HL-60 (cell line): Measurements from ENCODE around the gene PIK3R2.

Experiments used
- DNase-seq, 2 experiments: peaks; one replicate each; pipeline ENCODE4 v3.0.0-alpha.2; 2010 to 2020; ENCODE audit warnings: low read depth in 1 of 2, low spot score in 1 of 2
- H3K27ac ChIP-seq: fragments of 250-450 bp; sonication (Bioruptor Pico); replicated peaks from 2 replicates; pipeline ENCODE4 v1.5.1; 2020; ENCODE audit warnings: mild to moderate bottlenecking, moderate library complexity
- H3K27me3 ChIP-seq: fragments of 250-450 bp; sonication (Bioruptor Pico); 2 replicates; pipeline ENCODE4 v1.5.1; 2021; ENCODE audit warnings: mild to moderate bottlenecking, moderate library complexity; ENCODE audit not compliant: insufficient read depth, poor library complexity, severe bottlenecking
- H3K4me3 ChIP-seq: replicated peaks from 2 replicates; pipeline ENCODE4 v1.5.1; 2011; ENCODE audit warnings: mild to moderate bottlenecking, control low read depth, low read length; ENCODE audit not compliant: insufficient read depth
- GABPA ChIP-seq: IDR thresholded peaks from 2 replicates; pipeline ENCODE4 v1.6.1; 2012; ENCODE audit warnings: low read depth
- POLR2AphosphoS5 ChIP-seq: IDR thresholded peaks from 2 replicates; pipeline ENCODE4 v1.6.1; 2012; ENCODE audit warnings: low read depth
- SPI1 ChIP-seq: IDR thresholded peaks from 2 replicates; pipeline ENCODE4 v1.6.1; 2012; ENCODE audit warnings: low read depth, mild to moderate bottlenecking, borderline replicate concordance
- TF ChIP-seq, protein P1 (sequence below): IDR thresholded peaks from 2 replicates; pipeline ENCODE4 v1.6.1; 2012; ENCODE audit warnings: low read depth; ENCODE audit not compliant: insufficient replicate concordance
- TF ChIP-seq, protein P2 (sequence below): IDR thresholded peaks from one replicate; pipeline ENCODE4 v1.5.1; 2011; ENCODE audit warnings: low read length, control low read depth, inconsistent platforms; ENCODE audit not compliant: insufficient read depth

PIK3R2 gene

DNA sequence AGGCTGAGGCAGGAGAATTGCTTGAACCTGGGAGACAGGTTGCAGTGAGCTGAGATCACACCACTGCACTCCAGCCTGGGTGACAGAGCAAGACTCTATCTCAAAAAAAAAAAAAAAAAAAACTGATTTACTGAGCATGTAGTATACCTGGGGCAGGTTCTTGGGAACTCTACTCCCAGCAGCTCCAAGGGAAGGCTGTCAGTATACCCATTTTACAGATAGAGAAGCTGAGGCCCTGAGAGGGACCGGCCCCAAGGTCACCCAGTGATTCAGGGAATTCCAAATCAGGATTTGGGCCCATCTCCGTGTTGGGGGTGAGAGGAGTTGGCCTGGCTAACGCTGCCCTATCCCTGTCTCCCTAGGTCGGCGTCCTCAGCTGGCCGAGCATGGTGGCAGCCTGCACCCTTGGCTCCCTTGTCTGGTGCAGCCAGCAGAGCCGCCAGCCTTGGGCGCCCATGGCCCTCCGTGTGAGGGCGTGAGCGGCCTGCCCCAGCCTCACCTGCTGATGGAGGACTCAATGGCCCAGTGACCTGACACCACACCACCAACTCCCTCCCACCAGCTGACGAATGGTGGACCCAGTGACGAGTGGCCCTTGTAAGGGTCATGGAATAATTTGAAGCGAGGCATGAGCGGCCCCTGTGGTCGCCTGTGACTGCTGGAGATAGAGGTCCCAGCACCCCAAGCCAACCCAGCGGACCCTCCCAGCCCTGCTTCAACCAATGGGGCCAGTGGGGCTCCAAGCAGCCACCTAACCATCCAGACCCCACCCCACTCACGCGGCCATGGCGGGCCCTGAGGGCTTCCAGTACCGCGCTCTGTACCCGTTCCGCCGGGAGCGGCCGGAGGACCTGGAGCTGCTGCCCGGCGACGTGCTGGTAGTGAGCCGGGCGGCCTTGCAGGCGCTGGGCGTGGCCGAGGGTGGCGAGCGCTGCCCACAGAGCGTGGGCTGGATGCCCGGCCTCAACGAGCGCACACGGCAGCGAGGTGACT is 2.4 kb downstream of the PIK3R2 start:
- no peak overlapping the region for H3K4me3 ChIP-seq
- no peak for DNase-seq
- no peaks in the 10 kb centered on the region for H3K27me3 ChIP-seq
- TF ChIP-seq GABPA (no peak), POLR2AphosphoS5 (no peak), SPI1 (no peak)
- TF ChIP-seq, protein P1, sequence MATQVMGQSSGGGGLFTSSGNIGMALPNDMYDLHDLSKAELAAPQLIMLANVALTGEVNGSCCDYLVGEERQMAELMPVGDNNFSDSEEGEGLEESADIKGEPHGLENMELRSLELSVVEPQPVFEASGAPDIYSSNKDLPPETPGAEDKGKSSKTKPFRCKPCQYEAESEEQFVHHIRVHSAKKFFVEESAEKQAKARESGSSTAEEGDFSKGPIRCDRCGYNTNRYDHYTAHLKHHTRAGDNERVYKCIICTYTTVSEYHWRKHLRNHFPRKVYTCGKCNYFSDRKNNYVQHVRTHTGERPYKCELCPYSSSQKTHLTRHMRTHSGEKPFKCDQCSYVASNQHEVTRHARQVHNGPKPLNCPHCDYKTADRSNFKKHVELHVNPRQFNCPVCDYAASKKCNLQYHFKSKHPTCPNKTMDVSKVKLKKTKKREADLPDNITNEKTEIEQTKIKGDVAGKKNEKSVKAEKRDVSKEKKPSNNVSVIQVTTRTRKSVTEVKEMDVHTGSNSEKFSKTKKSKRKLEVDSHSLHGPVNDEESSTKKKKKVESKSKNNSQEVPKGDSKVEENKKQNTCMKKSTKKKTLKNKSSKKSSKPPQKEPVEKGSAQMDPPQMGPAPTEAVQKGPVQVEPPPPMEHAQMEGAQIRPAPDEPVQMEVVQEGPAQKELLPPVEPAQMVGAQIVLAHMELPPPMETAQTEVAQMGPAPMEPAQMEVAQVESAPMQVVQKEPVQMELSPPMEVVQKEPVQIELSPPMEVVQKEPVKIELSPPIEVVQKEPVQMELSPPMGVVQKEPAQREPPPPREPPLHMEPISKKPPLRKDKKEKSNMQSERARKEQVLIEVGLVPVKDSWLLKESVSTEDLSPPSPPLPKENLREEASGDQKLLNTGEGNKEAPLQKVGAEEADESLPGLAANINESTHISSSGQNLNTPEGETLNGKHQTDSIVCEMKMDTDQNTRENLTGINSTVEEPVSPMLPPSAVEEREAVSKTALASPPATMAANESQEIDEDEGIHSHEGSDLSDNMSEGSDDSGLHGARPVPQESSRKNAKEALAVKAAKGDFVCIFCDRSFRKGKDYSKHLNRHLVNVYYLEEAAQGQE, result no peak
- TF ChIP-seq, protein P2, sequence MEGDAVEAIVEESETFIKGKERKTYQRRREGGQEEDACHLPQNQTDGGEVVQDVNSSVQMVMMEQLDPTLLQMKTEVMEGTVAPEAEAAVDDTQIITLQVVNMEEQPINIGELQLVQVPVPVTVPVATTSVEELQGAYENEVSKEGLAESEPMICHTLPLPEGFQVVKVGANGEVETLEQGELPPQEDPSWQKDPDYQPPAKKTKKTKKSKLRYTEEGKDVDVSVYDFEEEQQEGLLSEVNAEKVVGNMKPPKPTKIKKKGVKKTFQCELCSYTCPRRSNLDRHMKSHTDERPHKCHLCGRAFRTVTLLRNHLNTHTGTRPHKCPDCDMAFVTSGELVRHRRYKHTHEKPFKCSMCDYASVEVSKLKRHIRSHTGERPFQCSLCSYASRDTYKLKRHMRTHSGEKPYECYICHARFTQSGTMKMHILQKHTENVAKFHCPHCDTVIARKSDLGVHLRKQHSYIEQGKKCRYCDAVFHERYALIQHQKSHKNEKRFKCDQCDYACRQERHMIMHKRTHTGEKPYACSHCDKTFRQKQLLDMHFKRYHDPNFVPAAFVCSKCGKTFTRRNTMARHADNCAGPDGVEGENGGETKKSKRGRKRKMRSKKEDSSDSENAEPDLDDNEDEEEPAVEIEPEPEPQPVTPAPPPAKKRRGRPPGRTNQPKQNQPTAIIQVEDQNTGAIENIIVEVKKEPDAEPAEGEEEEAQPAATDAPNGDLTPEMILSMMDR, result no peak
- H3K27ac ChIP-seq, result no peak overlapping the region

DNA sequence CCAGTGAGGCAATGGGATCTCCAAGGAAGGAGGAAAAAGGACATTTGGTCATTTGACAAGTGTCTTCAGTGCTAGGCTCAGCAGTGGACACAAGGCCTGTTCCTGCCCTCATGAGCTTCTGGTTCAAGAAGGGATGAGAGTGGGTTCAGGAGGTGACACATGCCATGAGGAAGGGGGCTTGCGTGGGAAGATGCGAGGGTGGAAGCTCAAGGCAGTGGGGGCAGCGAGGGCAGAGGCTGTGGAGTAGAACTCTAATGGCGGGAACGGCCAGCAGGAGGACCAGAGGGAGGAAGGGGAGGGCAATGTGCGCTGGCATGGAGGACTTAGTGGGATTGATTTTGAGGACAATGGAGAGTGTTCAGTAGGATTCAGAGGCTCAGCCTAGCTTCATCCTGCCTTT is 3.3 kb downstream of the PIK3R2 start:
- H3K4me3 ChIP-seq, result no peak overlapping the region
- no peak for DNase-seq
- H3K27ac ChIP-seq, result no peak overlapping the region
- TF ChIP-seq SPI1, result no peak
- TF ChIP-seq, protein P2, result no peak
- TF ChIP-seq GABPA, result no peak
- TF ChIP-seq, protein P1, result no peak
- H3K27me3 ChIP-seq, result no peaks in the 10 kb centered on the region

DNA sequence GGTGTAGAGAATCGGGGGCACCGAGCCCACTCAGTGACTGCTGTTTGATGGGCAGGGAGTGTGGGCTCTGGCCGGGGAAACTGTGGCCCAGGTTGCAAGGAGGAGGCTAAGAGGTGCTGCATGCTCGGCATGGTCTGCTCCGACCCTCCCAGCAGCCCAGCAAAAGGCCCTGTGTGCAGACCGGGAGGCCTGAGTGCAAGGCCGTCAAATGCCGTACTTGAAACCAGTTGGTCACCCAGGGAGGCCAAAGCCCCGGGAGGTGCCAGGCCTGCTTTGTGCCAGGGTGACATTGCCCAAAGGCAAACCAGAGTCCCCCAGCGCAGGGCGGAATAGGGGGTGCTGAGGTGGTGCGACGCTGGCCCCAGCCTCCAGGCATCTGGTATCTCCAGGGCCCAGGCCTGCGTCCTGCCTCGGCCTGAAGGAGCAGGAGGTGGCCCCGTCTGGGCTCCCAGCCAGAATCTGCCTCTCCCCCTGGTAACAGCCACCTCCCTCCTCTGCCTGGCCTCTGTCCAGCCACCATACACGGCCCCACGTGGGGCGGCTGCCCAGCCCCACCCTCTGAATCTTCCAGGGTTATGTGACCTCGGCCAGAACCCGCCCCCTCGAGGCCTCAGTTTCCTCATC is 4.0 kb downstream of the PIK3R2 start:
- TF ChIP-seq, protein P1, result no peak
- TF ChIP-seq SPI1 (no peak), GABPA (no peak), POLR2AphosphoS5 (no peak)
- TF ChIP-seq, protein P2, result no peak
- H3K27ac ChIP-seq, result no peak overlapping the region
- no peak overlapping the region for H3K4me3 ChIP-seq
- no peaks in the 10 kb centered on the region for H3K27me3 ChIP-seq
- DNase-seq, result no peak
